Measurements from ENCODE around the gene SPTB.
A peak's percentile ranks its signal among the peaks of the same experiment; 100 is the strongest.

The SPTB gene

GRCh38 chr14:64789696-64790095 is 90.0 kb downstream of the SPTB start:
- POLR2A ChIA-PET: no interaction called here
- Histone ChIP-seq H3K27ac (ENCODE audit: extremely low read depth, low read depth, low read length) (no peak overlapping the region), H3K36me3 (ENCODE audit: control insufficient read depth in 2 of 2, insufficient read depth in 1 of 2, low read length in 2 of 2) (peaks cover 0 to 28% of the 10 kb centered on the region in 2 experiments; a peak in 1 of 3 replicates), H3K9me3 (ENCODE audit: control insufficient read depth, insufficient read depth, low read depth, low read length) (no peaks in the 10 kb centered on the region), H3K4me3 (ENCODE audit: low read depth, low read length) (no peak overlapping the region), H3K4me1 (ENCODE audit: control insufficient read depth, insufficient read depth, low read length) (peaks cover 8% of the 10 kb centered on the region)
- TF ChIP-seq MYNN (tag by site-specific recombination; IDR thresholded peaks at IDR 0.05; ENCODE audit: borderline replicate concordance) (no peak), ZFP3 (tag by site-specific recombination; IDR thresholded peaks at IDR 0.05; ENCODE audit: low read depth) (no peak), ZBTB26 (tag by site-specific recombination; optimal IDR thresholded peaks at IDR 0.05) (no peak), ZNF629 (tag by site-specific recombination; IDR thresholded peaks at IDR 0.05) (no peak), ZNF121 (tag by site-specific recombination; IDR thresholded peaks at IDR 0.05) (no peak), PRDM1 (tag by site-specific recombination; IDR thresholded peaks at IDR 0.05) (no peak), SCRT1 (tag by site-specific recombination; IDR thresholded peaks at IDR 0.05; ENCODE audit: borderline replicate concordance) (no peak), ZNF214 (tag by site-specific recombination; IDR thresholded peaks at IDR 0.05; ENCODE audit: borderline replicate concordance) (no peak), KLF7 (tag by site-specific recombination; IDR thresholded peaks at IDR 0.05; ENCODE audit: borderline replicate concordance) (no peak), ZNF404 (tag by site-specific recombination; IDR thresholded peaks at IDR 0.05) (no peak)
- CTCF ChIA-PET: interaction anchor here (1.0 to 1.6 kb wide), 4 partner anchors 11 to 102 kb away, joined by 3 to 7 read pairs (median 3); no protein-coding TSS in a partner anchor

- TF ChIP-seq ZBTB6 (tag by site-specific recombination; IDR thresholded peaks at IDR 0.05) (peak; percentile 71), ZSCAN30 (tag by site-specific recombination; IDR thresholded peaks at IDR 0.05) (no peak), SCRT1 (tag by site-specific recombination; IDR thresholded peaks at IDR 0.05; ENCODE audit: borderline replicate concordance) (peak; percentile 65; the same call in 1 of the 2 replicates), ZNF624 (tag by site-specific recombination; IDR thresholded peaks at IDR 0.05) (no peak), ZNF121 (tag by site-specific recombination; IDR thresholded peaks at IDR 0.05) (no peak), HIC1 (tag by site-specific recombination; IDR thresholded peaks at IDR 0.05) (peak; percentile 18; the same call in 1 of the 2 replicates), ZNF366 (tag by site-specific recombination; conservative IDR thresholded peaks at IDR 0.05) (peak; percentile 51), ZNF610 (tag by site-specific recombination; IDR thresholded peaks at IDR 0.05; ENCODE audit: borderline replicate concordance) (no peak), ZNF692 (tag by site-specific recombination; IDR thresholded peaks at IDR 0.05) (0 out of 2 replicates have a peak, but pooled peaks have one; percentile 18), ZNF133 (tag by site-specific recombination; IDR thresholded peaks at IDR 0.05) (no peak), TRIM28 (IDR thresholded peaks at IDR 0.05; ENCODE audit: borderline replicate concordance, low read length) (no peak), ZNF629 (tag by site-specific recombination; IDR thresholded peaks at IDR 0.05) (peak; percentile 20; the same call in 1 of the 2 replicates), ZNF362 (tag by site-specific recombination; IDR thresholded peaks at IDR 0.05) (peak; percentile 83), ZNF623 (tag by site-specific recombination; IDR thresholded peaks at IDR 0.05) (no peak), ZBTB48 (tag by site-specific recombination; IDR thresholded peaks at IDR 0.05) (no peak), ZNF10 (tag by site-specific recombination; IDR thresholded peaks at IDR 0.05) (peak; percentile 80; the same call in 1 of the 2 replicates), ZNF132 (tag by site-specific recombination; IDR thresholded peaks at IDR 0.05; ENCODE audit: borderline replicate concordance) (no peak), SCRT2 (tag by site-specific recombination; IDR thresholded peaks at IDR 0.05) (peak; percentile 96), ZNF184 (tag by site-specific recombination; IDR thresholded peaks at IDR 0.05) (0 out of 2 replicates have a peak, but pooled peaks have one; percentile 45)
- no peak overlapping the region for H3K27ac ChIP-seq (ENCODE audit: extremely low read depth, low read depth, low read length)
- CTCF ChIA-PET: interaction anchor here (1.6 kb wide), 1 partner anchor 12 kb away, joined by 7 read pairs; no protein-coding TSS in a partner anchor
- H3K4me3 ChIP-seq (ENCODE audit: low read depth, low read length): no peak overlapping the region
- H3K4me1 ChIP-seq (ENCODE audit: control insufficient read depth, insufficient read depth, low read length): peaks cover 8% of the 10 kb centered on the region
- POLR2A ChIA-PET: no interaction called here
- no peaks in the 10 kb centered on the region for H3K9me3 ChIP-seq (ENCODE audit: control insufficient read depth, insufficient read depth, low read depth, low read length)
- H3K36me3 ChIP-seq (ENCODE audit: control insufficient read depth in 2 of 2, insufficient read depth in 1 of 2, low read length in 2 of 2): peaks cover 0 to 30% of the 10 kb centered on the region in 2 experiments; a peak in 1 of 3 replicates
These were observed 91.0 kb downstream of the SPTB start for GRCh38 chr14:64788706-64789105.

All from HEK293 (cell line).